ENCODE measurements around the gene FOXN3. TPM values are rescaled to one million over a fixed set of nuclear protein-coding genes. Genes with fewer than 3 reads are reported as not detected.

FOXN3 gene
- total and polyA plus RNA-seq, 10 of the 15 experiments (the other 5 are each of a cell fraction or from before 2014, with no cell fraction given), result 4.5 to 68.9 (median 29.7) TPM

GRCh38 chr14:89164168-89165073 is 252.6 kb downstream of the FOXN3 start (continued):
- TF ChIP-seq MYC (IDR thresholded peaks at IDR 0.05; ENCODE audit: insufficient read depth, insufficient read length, insufficient replicate concordance, low read length, severe bottlenecking) (no peak), RCOR1 (conservative IDR thresholded peaks at IDR 0.05; ENCODE audit: low read depth, low read length) (no peak), LARP7 (IDR thresholded peaks at IDR 0.05) (no peak), HSF1 (IDR thresholded peaks at IDR 0.05; ENCODE audit: low read depth, low read length) (no peak), RAD21 (IDR thresholded peaks at IDR 0.05; ENCODE audit: insufficient read depth, low read depth, low read length) (0 out of 2 replicates have a peak, but pooled peaks have one; percentile 22), CREB1 (IDR thresholded peaks at IDR 0.05; ENCODE audit: low read depth) (no peak), CBX3 (IDR thresholded peaks at IDR 0.05; ENCODE audit: borderline replicate concordance, low read depth) (no peak), RUNX3 (IDR thresholded peaks at IDR 0.05; ENCODE audit: low read length) (peak; percentile 45), KDM1A (IDR thresholded peaks at IDR 0.05; ENCODE audit: borderline replicate concordance) (no peak), SUZ12 (IDR thresholded peaks at IDR 0.05; ENCODE audit: unreplicated experiment) (no peak), CHD2 (IDR thresholded peaks at IDR 0.05; ENCODE audit: borderline replicate concordance, low read depth, low read length) (no peak), RELA (IDR thresholded peaks at IDR 0.05; ENCODE audit: borderline replicate concordance, partially characterized antibody) (no peak), SUPT20H (IDR thresholded peaks at IDR 0.05; ENCODE audit: borderline replicate concordance, control insufficient read depth, low read depth, low read length) (no peak), YY1 (IDR thresholded peaks at IDR 0.05; ENCODE audit: low read depth, low read length) (no peak), SREBF1 (IDR thresholded peaks at IDR 0.05; ENCODE audit: low read length) (no peak), POLR2AphosphoS2 (IDR thresholded peaks at IDR 0.05; ENCODE audit: low read depth, low read length) (no peak), EP300 (IDR thresholded peaks at IDR 0.05; ENCODE audit: borderline replicate concordance in 1 of 2, control insufficient read depth in 1 of 2, low read depth in 2 of 2, low read length in 2 of 2) (no peak), NR2C1 (IDR thresholded peaks at IDR 0.05) (no peak), NFYA (IDR thresholded peaks at IDR 0.05; ENCODE audit: borderline replicate concordance, low read depth, low read length) (no peak), ZNF274 (IDR thresholded peaks at IDR 0.05; ENCODE audit: insufficient read depth, insufficient read length) (no peak), ZNF217 (IDR thresholded peaks at IDR 0.05) (no peak), HDAC2 (IDR thresholded peaks at IDR 0.05) (no peak), IRF4 (IDR thresholded peaks at IDR 0.05; ENCODE audit: low read depth, low read length) (no peak)
- TF ChIP-seq, protein P1, sequence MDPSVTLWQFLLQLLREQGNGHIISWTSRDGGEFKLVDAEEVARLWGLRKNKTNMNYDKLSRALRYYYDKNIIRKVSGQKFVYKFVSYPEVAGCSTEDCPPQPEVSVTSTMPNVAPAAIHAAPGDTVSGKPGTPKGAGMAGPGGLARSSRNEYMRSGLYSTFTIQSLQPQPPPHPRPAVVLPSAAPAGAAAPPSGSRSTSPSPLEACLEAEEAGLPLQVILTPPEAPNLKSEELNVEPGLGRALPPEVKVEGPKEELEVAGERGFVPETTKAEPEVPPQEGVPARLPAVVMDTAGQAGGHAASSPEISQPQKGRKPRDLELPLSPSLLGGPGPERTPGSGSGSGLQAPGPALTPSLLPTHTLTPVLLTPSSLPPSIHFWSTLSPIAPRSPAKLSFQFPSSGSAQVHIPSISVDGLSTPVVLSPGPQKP (IDR thresholded peaks at IDR 0.05; ENCODE audit: low read depth, low read length), result no peak
- TF ChIP-seq, protein P2, sequence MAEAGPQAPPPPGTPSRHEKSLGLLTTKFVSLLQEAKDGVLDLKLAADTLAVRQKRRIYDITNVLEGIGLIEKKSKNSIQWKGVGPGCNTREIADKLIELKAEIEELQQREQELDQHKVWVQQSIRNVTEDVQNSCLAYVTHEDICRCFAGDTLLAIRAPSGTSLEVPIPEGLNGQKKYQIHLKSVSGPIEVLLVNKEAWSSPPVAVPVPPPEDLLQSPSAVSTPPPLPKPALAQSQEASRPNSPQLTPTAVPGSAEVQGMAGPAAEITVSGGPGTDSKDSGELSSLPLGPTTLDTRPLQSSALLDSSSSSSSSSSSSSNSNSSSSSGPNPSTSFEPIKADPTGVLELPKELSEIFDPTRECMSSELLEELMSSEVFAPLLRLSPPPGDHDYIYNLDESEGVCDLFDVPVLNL (IDR thresholded peaks at IDR 0.05; ENCODE audit: low read depth, low read length), result no peak
